ENCODE data around the gene UROC1.

The UROC1 gene

GRCh38 chr3:126459763-126460127, 57.8 kb downstream of the UROC1 start:
- H3K4me3 ChIP-seq (ENCODE audit: low read length): no peak overlapping the region

DNA sequence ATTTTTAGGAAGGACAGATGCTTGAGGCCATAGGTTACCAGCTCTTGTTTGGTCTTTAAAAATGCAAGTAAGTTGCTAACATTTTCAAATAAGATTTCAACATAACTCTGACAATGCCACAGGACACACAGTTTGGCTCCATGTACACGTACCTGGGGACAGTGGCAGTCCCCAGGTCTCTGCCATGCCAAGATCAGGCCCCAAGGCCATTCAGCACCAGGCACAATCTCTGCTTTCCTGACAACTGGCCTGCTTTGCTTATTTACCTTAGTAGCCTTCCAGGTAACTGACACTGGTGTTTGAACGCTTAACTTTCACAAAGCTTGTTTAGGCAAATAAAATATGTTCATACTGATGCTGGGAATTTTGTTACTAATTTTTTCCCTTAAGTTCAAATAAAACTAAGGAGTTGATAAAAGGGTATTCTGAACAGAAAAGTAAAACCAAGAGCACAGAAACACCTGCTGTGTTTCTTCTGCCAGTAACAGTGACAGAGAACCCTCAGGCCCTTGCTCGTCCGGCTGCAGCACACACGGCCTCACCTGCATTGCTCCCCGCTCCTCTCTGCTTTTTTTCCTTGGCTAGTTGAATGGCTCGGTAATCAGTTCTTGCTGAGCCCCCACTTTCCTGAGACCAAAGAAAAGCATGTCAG, 58.3 kb downstream of the UROC1 start:
- H3K4me3 ChIP-seq (ENCODE audit: low read length): no peak overlapping the region
- no peak for TF ChIP-seq ZNF274 (IDR thresholded peaks at IDR 0.05; ENCODE audit: low read depth, low read length)

More at GRCh38 chr3:126459763-126460127, 57.8 kb downstream of the UROC1 start:
- no peak for TF ChIP-seq ZNF274 (IDR thresholded peaks at IDR 0.05; ENCODE audit: low read depth, low read length)

DNA sequence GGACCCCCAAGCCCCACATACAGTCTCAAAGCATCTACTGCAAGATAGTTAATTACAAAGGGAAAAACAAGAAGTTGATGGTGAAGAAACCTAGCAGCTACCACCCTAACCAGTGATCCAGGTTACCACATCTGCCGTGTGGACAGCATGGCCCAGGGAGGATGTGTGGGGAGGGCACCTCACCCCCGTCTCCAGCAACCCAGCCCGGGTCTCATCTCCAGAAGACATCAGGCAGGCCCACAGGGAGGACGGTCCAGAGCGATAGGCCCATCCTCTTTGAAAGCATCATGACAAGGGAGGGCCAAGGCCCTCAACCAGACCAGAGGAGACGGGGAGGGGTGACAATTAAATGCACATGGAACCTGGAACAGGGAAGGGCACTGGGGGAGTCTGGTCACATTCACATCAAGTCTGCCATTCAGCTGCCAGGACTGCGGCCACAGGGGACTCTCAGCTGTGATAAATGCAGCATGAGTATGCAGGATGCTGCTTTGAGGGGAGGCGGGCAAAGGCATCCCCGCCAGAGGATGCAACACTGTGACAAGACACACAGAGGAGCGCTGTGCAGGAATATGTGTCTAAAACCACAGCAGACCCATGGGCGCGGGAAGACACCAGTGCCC, 60.7 kb downstream of the UROC1 start:
- no peak overlapping the region for H3K4me3 ChIP-seq (ENCODE audit: low read length)
- TF ChIP-seq ZNF274 (IDR thresholded peaks at IDR 0.05; ENCODE audit: low read depth, low read length): no peak

DNA sequence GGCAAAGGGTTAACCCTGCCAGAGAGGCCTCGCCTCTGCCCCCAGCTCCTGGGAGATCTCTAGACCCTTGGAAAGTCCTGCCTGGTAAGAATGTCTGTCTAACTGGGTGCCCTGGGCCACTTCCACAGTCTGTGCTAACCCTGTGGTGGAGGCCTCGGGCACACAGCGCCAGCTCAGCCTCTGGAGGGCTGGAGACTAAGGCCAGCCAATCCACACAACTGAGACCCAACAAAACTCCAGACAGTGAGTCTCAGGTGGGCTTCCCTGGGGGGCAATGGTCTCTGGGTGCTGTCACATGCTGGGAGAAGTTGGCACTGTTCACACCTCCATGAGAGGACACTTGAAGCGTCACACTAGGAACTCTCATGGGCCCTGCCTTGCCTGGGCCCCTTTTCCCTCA, 61.4 kb downstream of the UROC1 start:
- no peak for TF ChIP-seq ZNF274 (IDR thresholded peaks at IDR 0.05; ENCODE audit: low read depth, low read length)

GRCh38 chr3:126454437-126455198, 63.0 kb downstream of the UROC1 start:
- no peak for TF ChIP-seq ZNF274 (IDR thresholded peaks at IDR 0.05; ENCODE audit: low read depth, low read length)
- no peak overlapping the region for H3K4me3 ChIP-seq (ENCODE audit: low read length)

More for the DNA sequence above, 61.4 kb downstream of the UROC1 start:
- H3K4me3 ChIP-seq (ENCODE audit: low read length): no peak overlapping the region

- no peak overlapping the region for H3K4me3 ChIP-seq (ENCODE audit: low read length)
- no peak for TF ChIP-seq ZNF274 (IDR thresholded peaks at IDR 0.05; ENCODE audit: low read depth, low read length)
Observed at GRCh38 chr3:126454025-126454424, 63.5 kb downstream of the UROC1 start.

DNA sequence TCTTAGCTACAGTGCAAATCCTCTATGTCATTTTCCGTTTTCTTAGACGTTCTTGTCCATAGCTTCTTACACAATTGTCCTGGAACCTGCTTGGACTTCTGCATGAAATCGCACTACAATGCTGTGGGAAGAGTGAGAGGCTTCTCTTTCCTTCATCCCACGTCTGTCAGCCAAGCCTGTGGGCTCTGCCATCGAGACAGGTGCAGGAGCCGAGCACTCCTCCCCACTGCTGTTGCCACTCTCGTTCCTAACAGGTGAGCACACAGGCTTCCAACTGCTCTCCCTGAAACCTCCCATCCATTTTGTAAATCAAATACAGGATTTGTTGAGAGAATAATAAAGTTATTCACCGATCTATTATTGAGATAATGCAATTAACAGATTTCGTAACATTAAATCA, 65.4 kb downstream of the UROC1 start:
- no peak overlapping the region for H3K4me3 ChIP-seq (ENCODE audit: low read length)
- TF ChIP-seq ZNF274 (IDR thresholded peaks at IDR 0.05; ENCODE audit: low read depth, low read length): no peak

- no peak for TF ChIP-seq ZNF274 (IDR thresholded peaks at IDR 0.05; ENCODE audit: low read depth, low read length)
- H3K4me3 ChIP-seq (ENCODE audit: low read length): no peak overlapping the region
Observed at GRCh38 chr3:126451511-126451910, 66.1 kb downstream of the UROC1 start.

DNA sequence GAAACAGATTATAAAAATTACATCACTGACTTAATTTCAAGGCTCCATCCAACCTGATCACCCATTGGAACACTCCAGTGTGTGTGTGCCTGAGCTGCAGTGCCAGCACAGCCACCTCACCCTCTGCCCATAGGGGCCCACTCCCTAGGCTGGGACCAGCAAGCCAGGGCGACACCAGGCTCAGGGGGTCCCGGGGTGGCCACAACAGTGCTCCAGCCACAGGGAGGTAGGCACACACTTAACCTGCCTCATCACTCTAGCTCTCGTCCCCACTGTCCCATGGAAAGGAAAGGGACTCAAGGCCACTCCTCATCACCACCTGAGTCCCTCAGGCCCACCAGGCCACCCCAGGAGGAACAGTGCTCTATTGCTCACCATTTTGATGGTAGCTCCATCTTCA, 66.8 kb downstream of the UROC1 start:
- no peak overlapping the region for H3K4me3 ChIP-seq (ENCODE audit: low read length)
- TF ChIP-seq ZNF274 (IDR thresholded peaks at IDR 0.05; ENCODE audit: low read depth, low read length): no peak

DNA sequence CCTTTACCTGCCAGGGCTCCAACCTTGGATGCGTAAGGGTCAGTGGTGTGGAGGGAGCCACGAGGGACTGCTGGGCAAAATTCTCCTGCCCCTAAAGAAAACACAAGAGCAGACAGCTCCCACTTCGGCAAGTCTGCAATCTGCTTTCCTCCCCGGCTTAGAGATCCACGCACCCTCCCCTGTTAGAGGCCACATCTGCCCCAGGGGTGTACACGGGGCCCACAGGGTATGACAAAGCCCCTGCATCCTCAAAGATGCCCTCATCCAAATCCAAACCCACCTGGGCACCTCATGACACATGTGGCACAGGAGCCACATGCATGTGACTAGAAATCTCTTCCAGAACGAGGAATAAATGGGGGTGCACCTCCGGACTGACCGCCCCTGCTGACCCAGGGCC, 67.4 kb downstream of the UROC1 start:
- no peak for TF ChIP-seq ZNF274 (IDR thresholded peaks at IDR 0.05; ENCODE audit: low read depth, low read length)
- H3K4me3 ChIP-seq (ENCODE audit: low read length): no peak overlapping the region

DNA sequence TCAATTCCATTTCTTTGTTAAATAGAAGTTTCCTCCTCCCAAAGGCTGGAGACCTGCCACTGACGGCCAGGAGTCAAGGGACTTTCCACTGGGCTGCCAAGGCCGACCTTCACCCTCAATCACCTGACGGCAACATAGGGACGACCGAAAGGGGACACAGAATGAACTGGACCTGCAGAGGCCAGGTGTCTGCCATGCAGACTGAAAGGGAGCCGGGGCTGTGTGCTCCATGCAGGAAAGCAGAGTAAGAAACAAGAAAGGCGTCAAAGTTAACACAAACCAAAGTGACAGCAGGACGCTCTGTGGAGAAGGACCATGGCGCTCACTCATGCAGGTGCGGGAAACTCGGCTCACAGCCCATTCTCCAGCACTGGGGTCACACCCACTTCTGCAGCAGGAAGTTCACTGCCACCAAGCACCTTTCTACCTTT, 67.9 kb downstream of the UROC1 start:
- TF ChIP-seq ZNF274 (IDR thresholded peaks at IDR 0.05; ENCODE audit: low read depth, low read length): no peak
- no peak overlapping the region for H3K4me3 ChIP-seq (ENCODE audit: low read length)

DNA sequence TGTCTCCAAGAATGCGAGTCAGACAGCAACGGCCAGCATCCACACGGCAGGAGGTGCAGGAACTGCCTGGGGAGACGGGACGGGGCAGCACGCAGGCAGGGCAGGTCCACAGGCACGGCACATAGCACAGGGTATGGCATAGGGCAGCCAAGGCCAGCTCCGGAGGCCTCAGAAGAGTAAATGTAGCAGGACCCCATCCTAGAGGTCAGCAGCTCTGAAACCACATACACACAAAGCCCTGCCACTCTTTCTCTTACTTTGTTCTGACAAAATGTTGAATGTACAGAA, 68.7 kb downstream of the UROC1 start:
- no peak overlapping the region for H3K4me3 ChIP-seq (ENCODE audit: low read length)
- TF ChIP-seq ZNF274 (IDR thresholded peaks at IDR 0.05; ENCODE audit: low read depth, low read length): no peak

DNA sequence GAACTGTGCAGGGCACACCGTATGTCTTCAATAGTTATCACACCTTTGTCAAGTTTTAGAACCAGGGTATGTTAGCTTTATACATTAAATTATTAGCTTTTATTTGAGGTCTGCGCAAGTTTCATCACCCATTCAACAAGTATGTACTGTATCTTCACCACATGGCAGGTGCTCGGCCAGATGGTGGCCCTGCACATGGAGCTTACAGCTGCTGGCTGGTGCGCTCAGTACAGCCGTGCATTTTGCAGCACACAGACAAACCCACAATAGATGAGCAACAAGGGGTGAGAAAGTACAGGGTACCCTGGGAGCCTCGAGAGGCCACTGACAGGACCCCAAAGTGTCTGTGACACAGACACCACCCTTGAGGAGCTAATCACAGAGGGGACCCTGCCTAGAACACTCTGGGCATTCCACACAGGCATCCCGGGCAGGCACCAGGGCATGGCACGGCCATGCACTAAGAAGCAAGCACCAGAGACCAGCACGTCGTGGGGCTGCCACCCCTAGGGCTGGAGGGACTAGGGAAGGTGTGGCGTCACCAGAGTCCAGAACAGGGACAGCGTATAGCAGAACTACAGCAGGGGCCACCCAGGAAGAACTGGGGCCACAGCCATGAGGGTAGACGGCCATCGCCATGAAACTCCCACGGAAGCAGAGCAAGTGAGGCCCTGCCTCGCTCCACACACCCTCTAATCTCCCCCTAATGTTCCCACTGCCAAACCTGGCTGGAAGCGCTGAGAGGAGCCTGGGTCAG, 69.3 kb downstream of the UROC1 start:
- TF ChIP-seq ZNF274 (IDR thresholded peaks at IDR 0.05; ENCODE audit: low read depth, low read length): no peak
- no peak overlapping the region for H3K4me3 ChIP-seq (ENCODE audit: low read length)

DNA sequence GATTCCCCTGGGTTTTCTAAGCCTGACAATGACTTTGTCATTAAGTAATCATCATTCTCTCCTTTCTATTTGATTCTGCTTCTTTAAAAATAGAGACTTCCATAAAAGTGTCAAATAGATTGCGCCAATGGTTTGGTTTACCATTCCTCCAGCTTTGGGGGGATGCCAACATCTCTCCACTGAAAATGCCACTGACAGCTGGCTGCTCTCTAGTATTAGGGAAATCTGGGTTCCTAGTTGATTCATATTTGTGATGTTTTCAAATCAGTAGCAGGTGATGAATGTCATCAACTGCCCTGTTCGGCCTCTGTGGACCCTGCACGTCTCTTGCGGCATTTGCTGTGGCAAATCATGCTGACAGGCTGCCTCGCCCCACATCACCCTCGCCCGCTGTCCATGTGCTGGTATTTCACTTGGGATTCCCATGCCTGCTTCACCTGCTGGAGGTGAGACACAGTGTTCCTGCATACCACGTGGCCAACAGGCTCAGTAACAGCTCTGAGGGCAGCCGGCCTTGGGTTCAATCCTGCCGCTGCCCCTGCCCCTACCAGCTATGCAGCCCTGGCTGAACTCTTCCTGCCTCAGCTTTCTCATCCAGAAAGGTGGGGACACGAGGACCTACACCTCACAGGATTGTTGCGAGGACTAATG, 70.0 kb downstream of the UROC1 start:
- H3K4me3 ChIP-seq (ENCODE audit: low read length): no peak overlapping the region
- TF ChIP-seq ZNF274 (IDR thresholded peaks at IDR 0.05; ENCODE audit: low read depth, low read length): no peak

Data from GM08714 (cell line).